NCI-H446 treated with DMSO at 0.1 percent for 48 hours (cell line): ENCODE results near the gene CDX1.
"Not testable (repeated sequence)": the region's sequence is repeated elsewhere in the genome, so short reads cannot be mapped to it uniquely, and the experiment has no call there.

ENCODE experiments used
- DNase-seq: peaks from one replicate; lab custom pipeline; 2025; lab: John Stamatoyannopoulos, UW

CDX1 gene

DNA sequence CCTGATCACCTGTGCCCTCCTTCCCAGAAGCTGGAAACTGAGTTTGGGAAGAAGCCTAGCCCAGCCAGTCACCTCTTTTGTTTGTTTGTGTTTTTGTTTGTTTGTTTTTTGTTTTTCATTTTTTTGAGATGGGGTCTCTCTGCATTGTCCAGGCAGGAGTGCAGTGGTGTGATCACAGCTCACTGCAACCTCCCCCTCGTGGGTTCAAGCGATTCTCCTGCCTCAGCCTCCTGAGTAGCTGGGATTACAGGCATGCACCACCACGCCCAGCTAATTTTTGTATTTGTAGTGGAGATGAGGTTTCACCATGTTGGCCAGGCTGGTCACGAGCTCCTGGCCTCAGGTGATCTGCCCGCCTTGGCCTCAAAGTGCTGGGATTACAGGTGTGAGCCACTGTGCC, 67.1 kb downstream of the CDX1 start:
- DNase-seq: not testable (repeated sequence)
